K562 (cell line): ENCODE data around the gene APEX1. TPM values are rescaled to one million over a fixed set of nuclear protein-coding genes. Genes with fewer than 3 reads are reported as not detected.

ENCODE experiments used
- CSDE1 ChIP-seq, 2 experiments: fragments of 450-650 bp; IDR thresholded peaks; 2 replicates each; pipeline ENCODE4 v1.6.1; 2016; ENCODE audit warnings: mild to moderate bottlenecking in 1 of 2
- HLTF ChIP-seq: fragments of 450-650 bp; IDR thresholded peaks from 2 replicates; pipeline ENCODE4 v1.6.1; 2016
- MEF2D ChIP-seq: conservative IDR thresholded peaks from 2 replicates; pipeline ENCODE4 v1.6.1; 2016; ENCODE audit warnings: low read depth, missing genetic modification characterization, missing compliant biosample characterization
- POLR2A ChIP-seq: fragments of 450-650 bp; conservative IDR thresholded peaks from 2 replicates; pipeline ENCODE4 v1.6.1; 2016
- POLR3G ChIP-seq: IDR thresholded peaks from 2 replicates; pipeline ENCODE4 v1.6.1; 2011; ENCODE audit not compliant: insufficient read length, insufficient replicate concordance; ENCODE audit errors: extremely low read depth
- PRPF4 ChIP-seq: fragments of 200-400 bp; formaldehyde crosslinking; IDR thresholded peaks from one replicate; pipeline ENCODE4 v1.6.1; 2017; ENCODE audit warnings: low read length, low read depth, mild to moderate bottlenecking; ENCODE audit not compliant: insufficient read depth, poor library complexity, severe bottlenecking
- SAP30 ChIP-seq: fragments of 200-600 bp; sonication (generic); IDR thresholded peaks from 2 replicates; pipeline ENCODE4 v1.6.1; 2012; ENCODE audit warnings: borderline replicate concordance, low read depth, mild to moderate bottlenecking, moderate library complexity, low read length, control low read depth, inconsistent platforms; ENCODE audit not compliant: insufficient read depth, poor library complexity, severe bottlenecking
- SMARCA5 ChIP-seq: fragments of 450-650 bp; IDR thresholded peaks from 2 replicates; pipeline ENCODE4 v1.6.1; 2016
- ZBTB8A ChIP-seq: fragments of 450-650 bp; IDR thresholded peaks from 2 replicates; pipeline ENCODE4 v1.6.1; 2018; ENCODE audit warnings: mild to moderate bottlenecking, moderate library complexity; ENCODE audit not compliant: partially characterized antibody
- ZNF212 ChIP-seq: fragments of 450-650 bp; formaldehyde crosslinking; IDR thresholded peaks from 2 replicates; pipeline ENCODE4 v1.4.0; 2020; ENCODE audit warnings: mild to moderate bottlenecking
- ZNF253 ChIP-seq: fragments of 250-450 bp; sonication (Bioruptor Pico); conservative IDR thresholded peaks from 2 replicates; pipeline ENCODE4 v1.6.1; 2021; ENCODE audit warnings: mild to moderate bottlenecking
- ZNF436 ChIP-seq: fragments of 250-450, 450-650 bp; sonication (Bioruptor Pico); formaldehyde crosslinking; IDR thresholded peaks from 2 replicates; pipeline ENCODE4 v1.7.0; 2020; ENCODE audit warnings: mild to moderate bottlenecking
- ZNF586 ChIP-seq: fragments of 450-650 bp; formaldehyde crosslinking; conservative IDR thresholded peaks from 2 replicates; pipeline ENCODE4 v1.4.0; 2020; ENCODE audit warnings: mild to moderate bottlenecking, moderate library complexity
- ZNF695 ChIP-seq: fragments of 450-650 bp; formaldehyde crosslinking; IDR thresholded peaks from 2 replicates; pipeline ENCODE4 v1.4.0; 2020; ENCODE audit warnings: mild to moderate bottlenecking, moderate library complexity
- ZNF830 ChIP-seq: fragments of 250-450 bp; sonication (Bioruptor Pico); IDR thresholded peaks from 2 replicates; pipeline ENCODE4 v1.5.0; 2021; ENCODE audit warnings: mild to moderate bottlenecking
- polyA plus RNA-seq, 8 experiments: library from polyadenylated mRNA; depleted of rRNA in 4 of 8; stranded (reverse) in 5 of 8; unstranded in 3 of 8; fragments of >200 nt; fragmentation: Nextera tagmentation in 2 of 8; fragmentation: Illumina TruSeq in 1 of 8; extraction: Ambion mirVana in 2 of 8; extraction: Trizol in 1 of 8; gene quantifications; 2 replicates each; pipeline versions ENCODE4 v1.2.1 to v1.2.3, GENCODE V29; 2011 to 2014; ENCODE audit warnings: inconsistent platforms in 1 of 8, missing spikeins in 1 of 8
- total RNA-seq, 7 experiments: library from RNA; depleted of rRNA in 6 of 7; stranded (reverse); fragments of >200 nt in 6 of 7; fragmentation: Illumina TruSeq in 2 of 7; extraction: Trizol in 2 of 7; gene quantifications; 2 replicates each; pipeline versions ENCODE4 v1.2.1 to v1.2.3, GENCODE V29; 2011 to 2021; ENCODE audit warnings: low replicate concordance in 1 of 7
- TF ChIP-seq, protein P1 (sequence below): IDR thresholded peaks from 3 replicates; pipeline ENCODE4 v1.6.1; 2011; ENCODE audit warnings: borderline replicate concordance, mild to moderate bottlenecking, moderate library complexity; ENCODE audit not compliant: insufficient read length; ENCODE audit errors: extremely low read depth
- TF ChIP-seq, protein P2 (sequence below): fragments of 450-650 bp; IDR thresholded peaks from 2 replicates; pipeline ENCODE4 v1.6.1; 2016; ENCODE audit warnings: low read depth, mild to moderate bottlenecking, moderate library complexity
- TF ChIP-seq, protein P3 (sequence below): fragments of 450-650 bp; IDR thresholded peaks from 2 replicates; pipeline ENCODE4 v1.7.0; 2016; ENCODE audit warnings: borderline replicate concordance
- TF ChIP-seq, protein P4 (sequence below): sonication (generic); formaldehyde crosslinking; IDR thresholded peaks from 2 replicates; pipeline ENCODE4 v1.8.0; 2022; ENCODE audit warnings: mild to moderate bottlenecking, missing genetic modification reagents
- TF ChIP-seq, protein P5 (sequence below): fragments of 200-800 bp; sonication (Bioruptor generic); IDR thresholded peaks from 2 replicates; pipeline ENCODE4 v1.6.1; 2017; ENCODE audit warnings: missing genetic modification characterization, missing compliant biosample characterization

The APEX1 gene
- total and polyA plus RNA-seq, 9 of the 15 experiments (the other 6 are each of a cell fraction or from before 2014, with no cell fraction given): 50.2 to 274 (median 158) TPM

DNA sequence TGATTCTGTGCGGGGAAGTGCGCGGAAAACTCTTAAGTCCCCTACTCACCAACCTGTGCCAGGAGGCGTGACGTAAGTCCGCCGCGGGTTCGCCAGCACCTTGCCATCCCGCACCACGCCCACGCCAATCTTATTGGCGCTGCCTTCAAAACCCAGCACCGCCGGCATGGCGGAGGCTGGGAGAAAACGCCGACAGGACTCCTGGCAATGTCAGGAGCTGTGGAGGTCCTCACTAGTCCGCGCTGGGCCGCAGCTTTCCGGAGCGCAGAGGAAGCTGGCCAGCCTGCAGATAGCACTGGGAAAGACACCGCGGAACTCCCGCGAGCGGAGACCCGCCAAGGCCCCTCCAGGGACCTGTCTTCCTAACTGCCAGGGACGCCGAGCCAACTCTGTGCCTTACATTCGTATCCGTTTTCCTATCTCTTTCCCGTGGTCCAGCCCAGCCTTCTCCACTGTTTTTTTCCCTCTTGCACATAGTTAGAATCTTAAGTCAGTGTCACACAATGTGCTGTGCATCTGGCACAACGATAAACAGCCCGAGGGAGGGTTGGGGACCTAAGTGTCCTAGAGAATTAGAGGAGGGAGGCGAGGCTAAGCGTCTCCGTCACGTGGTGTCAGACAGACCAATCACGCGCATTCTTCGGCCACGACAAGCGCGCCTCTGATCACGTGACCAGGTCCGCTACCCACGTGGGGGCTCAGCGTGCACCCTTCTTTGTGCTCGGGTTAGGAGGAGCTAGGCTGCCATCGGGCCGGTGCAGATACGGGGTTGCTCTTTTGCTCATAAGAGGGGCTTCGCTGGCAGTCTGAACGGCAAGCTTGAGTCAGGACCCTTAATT, at the start of gene APEX1, which contains the start of gene OSGEP (continued):
- TF ChIP-seq, protein P1, sequence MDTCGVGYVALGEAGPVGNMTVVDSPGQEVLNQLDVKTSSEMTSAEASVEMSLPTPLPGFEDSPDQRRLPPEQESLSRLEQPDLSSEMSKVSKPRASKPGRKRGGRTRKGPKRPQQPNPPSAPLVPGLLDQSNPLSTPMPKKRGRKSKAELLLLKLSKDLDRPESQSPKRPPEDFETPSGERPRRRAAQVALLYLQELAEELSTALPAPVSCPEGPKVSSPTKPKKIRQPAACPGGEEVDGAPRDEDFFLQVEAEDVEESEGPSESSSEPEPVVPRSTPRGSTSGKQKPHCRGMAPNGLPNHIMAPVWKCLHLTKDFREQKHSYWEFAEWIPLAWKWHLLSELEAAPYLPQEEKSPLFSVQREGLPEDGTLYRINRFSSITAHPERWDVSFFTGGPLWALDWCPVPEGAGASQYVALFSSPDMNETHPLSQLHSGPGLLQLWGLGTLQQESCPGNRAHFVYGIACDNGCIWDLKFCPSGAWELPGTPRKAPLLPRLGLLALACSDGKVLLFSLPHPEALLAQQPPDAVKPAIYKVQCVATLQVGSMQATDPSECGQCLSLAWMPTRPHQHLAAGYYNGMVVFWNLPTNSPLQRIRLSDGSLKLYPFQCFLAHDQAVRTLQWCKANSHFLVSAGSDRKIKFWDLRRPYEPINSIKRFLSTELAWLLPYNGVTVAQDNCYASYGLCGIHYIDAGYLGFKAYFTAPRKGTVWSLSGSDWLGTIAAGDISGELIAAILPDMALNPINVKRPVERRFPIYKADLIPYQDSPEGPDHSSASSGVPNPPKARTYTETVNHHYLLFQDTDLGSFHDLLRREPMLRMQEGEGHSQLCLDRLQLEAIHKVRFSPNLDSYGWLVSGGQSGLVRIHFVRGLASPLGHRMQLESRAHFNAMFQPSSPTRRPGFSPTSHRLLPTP: no peak
- TF ChIP-seq ZNF253 (CRISPR knock-in tag): no peak
- TF ChIP-seq PRPF4: no peak
- TF ChIP-seq ZNF695 (CRISPR knock-in tag): no peak
- peak; percentile 53 for TF ChIP-seq SAP30
- TF ChIP-seq POLR3G: no peak
- TF ChIP-seq, protein P2, sequence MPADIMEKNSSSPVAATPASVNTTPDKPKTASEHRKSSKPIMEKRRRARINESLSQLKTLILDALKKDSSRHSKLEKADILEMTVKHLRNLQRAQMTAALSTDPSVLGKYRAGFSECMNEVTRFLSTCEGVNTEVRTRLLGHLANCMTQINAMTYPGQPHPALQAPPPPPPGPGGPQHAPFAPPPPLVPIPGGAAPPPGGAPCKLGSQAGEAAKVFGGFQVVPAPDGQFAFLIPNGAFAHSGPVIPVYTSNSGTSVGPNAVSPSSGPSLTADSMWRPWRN: no peak
- TF ChIP-seq MEF2D (tag): 0 out of 2 replicates have a peak, but pooled peaks have one; percentile 50
- TF ChIP-seq ZNF586 (CRISPR knock-in tag): no peak
- TF ChIP-seq HLTF: no peak
- no peak for TF ChIP-seq ZNF436 (CRISPR knock-in tag)
- TF ChIP-seq, protein P3, sequence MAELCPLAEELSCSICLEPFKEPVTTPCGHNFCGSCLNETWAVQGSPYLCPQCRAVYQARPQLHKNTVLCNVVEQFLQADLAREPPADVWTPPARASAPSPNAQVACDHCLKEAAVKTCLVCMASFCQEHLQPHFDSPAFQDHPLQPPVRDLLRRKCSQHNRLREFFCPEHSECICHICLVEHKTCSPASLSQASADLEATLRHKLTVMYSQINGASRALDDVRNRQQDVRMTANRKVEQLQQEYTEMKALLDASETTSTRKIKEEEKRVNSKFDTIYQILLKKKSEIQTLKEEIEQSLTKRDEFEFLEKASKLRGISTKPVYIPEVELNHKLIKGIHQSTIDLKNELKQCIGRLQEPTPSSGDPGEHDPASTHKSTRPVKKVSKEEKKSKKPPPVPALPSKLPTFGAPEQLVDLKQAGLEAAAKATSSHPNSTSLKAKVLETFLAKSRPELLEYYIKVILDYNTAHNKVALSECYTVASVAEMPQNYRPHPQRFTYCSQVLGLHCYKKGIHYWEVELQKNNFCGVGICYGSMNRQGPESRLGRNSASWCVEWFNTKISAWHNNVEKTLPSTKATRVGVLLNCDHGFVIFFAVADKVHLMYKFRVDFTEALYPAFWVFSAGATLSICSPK: no peak
- TF ChIP-seq CSDE1 (IDR thresholded peaks at IDR 0.05): no peak
- no peak for TF ChIP-seq ZBTB8A
- TF ChIP-seq ZNF830 (CRISPR knock-in tag): no peak
- no peak for TF ChIP-seq ZNF212 (CRISPR knock-in tag)
- TF ChIP-seq POLR2A: peak; percentile 87
- TF ChIP-seq, protein P4, sequence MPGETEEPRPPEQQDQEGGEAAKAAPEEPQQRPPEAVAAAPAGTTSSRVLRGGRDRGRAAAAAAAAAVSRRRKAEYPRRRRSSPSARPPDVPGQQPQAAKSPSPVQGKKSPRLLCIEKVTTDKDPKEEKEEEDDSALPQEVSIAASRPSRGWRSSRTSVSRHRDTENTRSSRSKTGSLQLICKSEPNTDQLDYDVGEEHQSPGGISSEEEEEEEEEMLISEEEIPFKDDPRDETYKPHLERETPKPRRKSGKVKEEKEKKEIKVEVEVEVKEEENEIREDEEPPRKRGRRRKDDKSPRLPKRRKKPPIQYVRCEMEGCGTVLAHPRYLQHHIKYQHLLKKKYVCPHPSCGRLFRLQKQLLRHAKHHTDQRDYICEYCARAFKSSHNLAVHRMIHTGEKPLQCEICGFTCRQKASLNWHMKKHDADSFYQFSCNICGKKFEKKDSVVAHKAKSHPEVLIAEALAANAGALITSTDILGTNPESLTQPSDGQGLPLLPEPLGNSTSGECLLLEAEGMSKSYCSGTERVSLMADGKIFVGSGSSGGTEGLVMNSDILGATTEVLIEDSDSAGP (CRISPR knock-in tag): no peak
- TF ChIP-seq SMARCA5: no peak
- TF ChIP-seq, protein P5, sequence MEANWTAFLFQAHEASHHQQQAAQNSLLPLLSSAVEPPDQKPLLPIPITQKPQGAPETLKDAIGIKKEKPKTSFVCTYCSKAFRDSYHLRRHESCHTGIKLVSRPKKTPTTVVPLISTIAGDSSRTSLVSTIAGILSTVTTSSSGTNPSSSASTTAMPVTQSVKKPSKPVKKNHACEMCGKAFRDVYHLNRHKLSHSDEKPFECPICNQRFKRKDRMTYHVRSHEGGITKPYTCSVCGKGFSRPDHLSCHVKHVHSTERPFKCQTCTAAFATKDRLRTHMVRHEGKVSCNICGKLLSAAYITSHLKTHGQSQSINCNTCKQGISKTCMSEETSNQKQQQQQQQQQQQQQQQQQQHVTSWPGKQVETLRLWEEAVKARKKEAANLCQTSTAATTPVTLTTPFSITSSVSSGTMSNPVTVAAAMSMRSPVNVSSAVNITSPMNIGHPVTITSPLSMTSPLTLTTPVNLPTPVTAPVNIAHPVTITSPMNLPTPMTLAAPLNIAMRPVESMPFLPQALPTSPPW (CRISPR knock-in tag): peak; percentile 48; the same call in 1 of the 2 replicates
